ENCODE data around the gene BSND. TPM values are rescaled to one million over a fixed set of nuclear protein-coding genes. Genes with fewer than 3 reads are reported as not detected.

BSND gene
- total and polyA plus RNA-seq, 9 of the 15 experiments (the other 6 are each of a cell fraction or from before 2014, with no cell fraction given): not detected

- 27% methylated on average over 27 of the region's 27 CpGs for WGBS (ENCODE audit: insufficient coverage, low coverage, missing lambda C conversion rate)
- BruUV-seq (replicated peaks): no TSS peak
- H3K4me1 ChIP-seq (replicated peaks in 1 of 2; ENCODE audit: control insufficient read depth in 2 of 2, insufficient read depth in 2 of 2, low read length in 2 of 2): peaks cover 4 to 7% of the 10 kb centered on the region in 2 experiments; a peak in 4 of 5 replicates
- H3K4me3 ChIP-seq: no peak overlapping the region
- peak overlapping the region in 1 of 2 experiments; percentile 80; a peak in 2 of 4 replicates for H3K9ac ChIP-seq (ENCODE audit: insufficient read depth in 1 of 2, low read depth in 2 of 2, low read length in 2 of 2)
- intact Hi-C loops (cut with micrococcal nuclease) (loop anchor here (1.0 to 10.0 kb wide), 4 partner anchors 46 to 384 kb away; no protein-coding TSS in a partner anchor), in situ Hi-C loops (cut with MboI) (loop anchor here (5.0 kb wide), 1 partner anchor 42 kb away; no protein-coding TSS in a partner anchor)
- peak overlapping the region; percentile 59 for H3K4me2 ChIP-seq (ENCODE audit: insufficient read depth, low read length)
- FAIRE-seq (peak; percentile 99), DNase-seq (ENCODE audit: extremely low read depth in 1 of 4, low spot score in 3 of 4) (peak; percentile 58 to 74 (median 66)), ATAC-seq (peak; percentile 87)
- H3K36me3 ChIP-seq (ENCODE audit: control insufficient read depth, insufficient read depth, low read length): no peaks in the 10 kb centered on the region
- H2AFZ ChIP-seq (ENCODE audit: low read depth, low read length): peak overlapping the region; percentile 98
- no peaks in the 10 kb centered on the region for H4K20me1 ChIP-seq (replicated peaks; ENCODE audit: control insufficient read depth, insufficient read depth, low read length)
- CTCF ChIA-PET (ENCODE audit: low intra/inter-chr PET ratio): interaction anchor here (0.6 to 1.7 kb wide), 5 partner anchors 13 to 327 kb away, joined by 3 to 25 read pairs (median 4); no protein-coding TSS in a partner anchor
- no peaks in the 10 kb centered on the region for H3K79me2 ChIP-seq (ENCODE audit: control insufficient read depth, insufficient read depth, low read length)
- no peaks in the 10 kb centered on the region for H3K9me1 ChIP-seq (ENCODE audit: control insufficient read depth, insufficient read depth, low read length)
- H3K27me3 ChIP-seq (ENCODE audit: control insufficient read depth in 2 of 2, insufficient read depth in 2 of 2, low read length in 2 of 2): peaks cover 0 to 15% of the 10 kb centered on the region in 2 experiments; a peak in 4 of 5 replicates
- no peak overlapping the region for H3K27ac ChIP-seq (ENCODE audit: extremely low read depth, low read depth, low read length)
- POLR2A ChIA-PET: interaction anchor here (0.6 to 1.3 kb wide), 10 partner anchors 9 to 241 kb away, joined by 3 to 4 read pairs (median 3); partner anchors contain the start of gene PCSK9
- H3K9me3 ChIP-seq (replicated peaks; ENCODE audit: control insufficient read depth, insufficient read depth, low read depth, low read length): no peaks in the 10 kb centered on the region; the same call in 1 of the 2 replicates
- peak; percentile 56; the same call in 1 of the 2 replicates for TF ChIP-seq MTA3 (IDR thresholded peaks at IDR 0.05; ENCODE audit: borderline replicate concordance)
- peak; percentile 35; the same call in 1 of the 2 replicates for TF ChIP-seq ESRRA (IDR thresholded peaks at IDR 0.05; ENCODE audit: borderline replicate concordance, low read depth)
- no peak for TF ChIP-seq ZBTB26 (CRISPR knock-in tag; IDR thresholded peaks at IDR 0.05)
- peak; percentile 36; the same call in 1 of the 2 replicates for TF ChIP-seq DEAF1 (CRISPR knock-in tag; IDR thresholded peaks at IDR 0.05)
- TF ChIP-seq NCOA6 (IDR thresholded peaks at IDR 0.05): no peak
- TF ChIP-seq MEIS2 (IDR thresholded peaks at IDR 0.05; ENCODE audit: partially characterized antibody): peak; percentile 34
- TF ChIP-seq MAZ (CRISPR knock-in tag; conservative IDR thresholded peaks at IDR 0.05 in 1 of 2, IDR thresholded peaks at IDR 0.05 in 1 of 2): 0 out of 4 replicates have a peak, but pooled peaks of 1 of the 2 experiments have one; percentile 33
- no peak for TF ChIP-seq RBM34 (IDR thresholded peaks at IDR 0.05; ENCODE audit: borderline replicate concordance, insufficient read depth, low read length)
- 0 out of 2 replicates have a peak, but pooled peaks have one; percentile 32 for TF ChIP-seq RB1 (IDR thresholded peaks at IDR 0.05; ENCODE audit: low read depth)
- TF ChIP-seq ARID2 (IDR thresholded peaks at IDR 0.05): 0 out of 2 replicates have a peak, but pooled peaks have one; percentile 20
- peak; percentile 33; the same call in 1 of the 2 replicates for TF ChIP-seq CTBP1 (IDR thresholded peaks at IDR 0.05; ENCODE audit: borderline replicate concordance)
- no peak for TF ChIP-seq NR2C1 (IDR thresholded peaks at IDR 0.05)
- TF ChIP-seq NR2C1 (tag; IDR thresholded peaks at IDR 0.05): no peak
- TF ChIP-seq DNMT1 (IDR thresholded peaks at IDR 0.05): peak; percentile 43; the same call in 1 of the 2 replicates
Measured at GRCh38 chr1:54950369-54951163, 48.2 kb upstream of the BSND start.
